ENCODE measurements around the gene LAMA3.

Gene LAMA3

DNA sequence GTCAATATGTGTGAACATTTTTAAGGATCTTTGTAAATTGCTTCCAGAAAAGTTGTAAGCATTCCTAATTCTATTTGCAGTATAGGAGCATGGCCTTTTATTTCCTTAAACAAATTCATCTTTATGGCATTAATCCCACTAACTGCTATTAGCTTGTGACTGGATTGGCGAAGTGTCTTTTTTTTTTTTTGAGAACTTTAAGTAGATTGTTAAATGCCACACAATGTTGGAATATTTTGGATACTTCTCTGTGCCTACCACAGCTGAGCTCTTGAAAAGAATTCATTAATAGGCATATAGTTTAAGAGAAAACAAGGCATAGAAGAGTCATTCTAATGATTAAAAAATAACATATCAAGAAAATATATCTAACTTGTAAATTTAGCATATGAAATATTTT lies 129.7 kb downstream of the LAMA3 start:
- Histone ChIP-seq H3K9ac (no peak overlapping the region), H3K27me3 (ENCODE audit: insufficient read depth, low read depth) (no peaks in the 10 kb centered on the region), H3K27ac (no peak overlapping the region)

DNA sequence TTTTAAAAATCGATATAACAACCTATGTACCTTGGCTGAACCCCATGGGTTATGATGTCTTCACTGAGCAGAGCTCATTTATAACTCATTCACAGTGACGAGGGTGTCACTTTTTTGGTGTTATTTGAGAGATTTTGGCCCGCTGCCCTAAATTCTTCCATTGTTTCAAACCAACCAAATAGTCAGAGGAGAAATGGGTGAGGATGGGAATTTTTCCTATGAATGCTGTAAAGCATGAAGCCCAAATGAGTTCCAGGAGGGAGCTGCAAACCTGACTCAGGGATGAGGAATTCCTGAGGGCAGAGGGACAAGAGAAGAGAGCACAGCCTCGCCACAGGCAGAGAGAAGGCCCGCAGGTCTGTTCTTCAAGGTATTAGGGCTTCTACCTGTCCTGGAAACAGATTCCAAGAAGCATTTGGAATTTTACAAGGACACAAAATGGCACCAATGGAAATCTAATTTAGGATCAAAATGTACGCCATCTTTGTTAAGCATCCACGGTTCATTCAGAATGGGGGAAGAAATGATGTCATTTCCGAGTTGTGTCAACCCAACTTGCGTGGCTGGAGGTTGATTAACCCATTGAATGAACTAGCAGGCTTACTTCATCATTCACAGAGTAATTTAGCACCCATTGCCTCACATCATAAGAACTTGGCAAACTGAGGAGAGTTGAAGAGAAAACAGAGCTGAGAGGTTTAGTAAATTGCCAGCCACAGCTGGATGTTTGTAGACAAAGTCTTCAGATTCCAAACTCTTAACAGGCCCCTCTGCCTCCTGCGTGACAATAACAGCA lies 133.5 kb downstream of the LAMA3 start:
- TF ChIP-seq, protein P1, sequence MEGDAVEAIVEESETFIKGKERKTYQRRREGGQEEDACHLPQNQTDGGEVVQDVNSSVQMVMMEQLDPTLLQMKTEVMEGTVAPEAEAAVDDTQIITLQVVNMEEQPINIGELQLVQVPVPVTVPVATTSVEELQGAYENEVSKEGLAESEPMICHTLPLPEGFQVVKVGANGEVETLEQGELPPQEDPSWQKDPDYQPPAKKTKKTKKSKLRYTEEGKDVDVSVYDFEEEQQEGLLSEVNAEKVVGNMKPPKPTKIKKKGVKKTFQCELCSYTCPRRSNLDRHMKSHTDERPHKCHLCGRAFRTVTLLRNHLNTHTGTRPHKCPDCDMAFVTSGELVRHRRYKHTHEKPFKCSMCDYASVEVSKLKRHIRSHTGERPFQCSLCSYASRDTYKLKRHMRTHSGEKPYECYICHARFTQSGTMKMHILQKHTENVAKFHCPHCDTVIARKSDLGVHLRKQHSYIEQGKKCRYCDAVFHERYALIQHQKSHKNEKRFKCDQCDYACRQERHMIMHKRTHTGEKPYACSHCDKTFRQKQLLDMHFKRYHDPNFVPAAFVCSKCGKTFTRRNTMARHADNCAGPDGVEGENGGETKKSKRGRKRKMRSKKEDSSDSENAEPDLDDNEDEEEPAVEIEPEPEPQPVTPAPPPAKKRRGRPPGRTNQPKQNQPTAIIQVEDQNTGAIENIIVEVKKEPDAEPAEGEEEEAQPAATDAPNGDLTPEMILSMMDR (conservative IDR thresholded peaks at IDR 0.05; ENCODE audit: low read depth, low read length), result no peak
- no peak overlapping the region for H3K4me2 ChIP-seq
- no peaks in the 10 kb centered on the region for H3K4me1 ChIP-seq (ENCODE audit: low read depth, poor library complexity, severe bottlenecking)

More for the DNA sequence above, 129.7 kb downstream of the LAMA3 start:
- Histone ChIP-seq H2AFZ (ENCODE audit: low read depth) (no peak overlapping the region), H4K20me1 (ENCODE audit: insufficient read depth) (no peaks in the 10 kb centered on the region), H3K4me1 (ENCODE audit: low read depth, poor library complexity, severe bottlenecking) (no peaks in the 10 kb centered on the region), H3K79me2 (ENCODE audit: insufficient read depth, low read depth) (no peaks in the 10 kb centered on the region), H3K4me2 (no peak overlapping the region), H3K4me3 (IDR thresholded peaks at IDR 0.05; ENCODE audit: insufficient read depth, low read depth, low read length) (no peak overlapping the region), H3K36me3 (ENCODE audit: insufficient read depth) (no peaks in the 10 kb centered on the region)
- TF ChIP-seq, protein P1 (conservative IDR thresholded peaks at IDR 0.05; ENCODE audit: low read depth, low read length), result no peak

DNA sequence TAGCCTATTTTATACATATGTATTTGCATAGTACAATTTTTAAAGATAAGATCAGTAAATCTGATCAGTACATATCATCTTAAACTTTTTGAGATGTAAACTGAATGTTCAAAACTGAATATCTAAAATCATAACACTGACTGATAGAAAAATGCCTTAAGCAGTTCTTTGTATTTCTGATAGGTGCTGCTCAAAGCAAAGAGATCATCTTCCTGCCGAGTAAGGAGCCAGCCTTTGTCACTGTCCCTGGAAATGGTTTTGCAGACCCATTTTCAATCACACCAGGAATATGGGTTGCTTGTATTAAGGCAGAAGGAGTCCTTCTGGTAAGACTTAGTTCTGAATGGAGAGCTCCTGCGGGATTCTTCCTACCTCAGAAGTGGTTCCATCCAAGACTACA lies 135.0 kb downstream of the LAMA3 start:
- H3K4me2 ChIP-seq, result no peak overlapping the region
- no peak overlapping the region for H3K4me3 ChIP-seq (IDR thresholded peaks at IDR 0.05; ENCODE audit: insufficient read depth, low read depth, low read length)
- no peak overlapping the region for H3K9ac ChIP-seq
- H3K79me2 ChIP-seq (ENCODE audit: insufficient read depth, low read depth), result no peaks in the 10 kb centered on the region
- H3K27ac ChIP-seq, result no peak overlapping the region
- H3K4me1 ChIP-seq (ENCODE audit: low read depth, poor library complexity, severe bottlenecking), result no peaks in the 10 kb centered on the region
- H3K36me3 ChIP-seq (ENCODE audit: insufficient read depth), result no peaks in the 10 kb centered on the region
- no peak overlapping the region for H2AFZ ChIP-seq (ENCODE audit: low read depth)
- H3K27me3 ChIP-seq (ENCODE audit: insufficient read depth, low read depth), result no peaks in the 10 kb centered on the region
- H4K20me1 ChIP-seq (ENCODE audit: insufficient read depth), result no peaks in the 10 kb centered on the region
- TF ChIP-seq, protein P1 (conservative IDR thresholded peaks at IDR 0.05; ENCODE audit: low read depth, low read length), result no peak

More for the DNA sequence above, 133.5 kb downstream of the LAMA3 start:
- no peaks in the 10 kb centered on the region for H3K36me3 ChIP-seq (ENCODE audit: insufficient read depth)
- no peaks in the 10 kb centered on the region for H3K79me2 ChIP-seq (ENCODE audit: insufficient read depth, low read depth)
- H3K4me3 ChIP-seq (IDR thresholded peaks at IDR 0.05; ENCODE audit: insufficient read depth, low read depth, low read length), result no peak overlapping the region
- H4K20me1 ChIP-seq (ENCODE audit: insufficient read depth), result no peaks in the 10 kb centered on the region
- no peak overlapping the region for H3K27ac ChIP-seq
- H3K27me3 ChIP-seq (ENCODE audit: insufficient read depth, low read depth), result no peaks in the 10 kb centered on the region
- H3K9ac ChIP-seq, result no peak overlapping the region
- H2AFZ ChIP-seq (ENCODE audit: low read depth), result no peak overlapping the region

DNA sequence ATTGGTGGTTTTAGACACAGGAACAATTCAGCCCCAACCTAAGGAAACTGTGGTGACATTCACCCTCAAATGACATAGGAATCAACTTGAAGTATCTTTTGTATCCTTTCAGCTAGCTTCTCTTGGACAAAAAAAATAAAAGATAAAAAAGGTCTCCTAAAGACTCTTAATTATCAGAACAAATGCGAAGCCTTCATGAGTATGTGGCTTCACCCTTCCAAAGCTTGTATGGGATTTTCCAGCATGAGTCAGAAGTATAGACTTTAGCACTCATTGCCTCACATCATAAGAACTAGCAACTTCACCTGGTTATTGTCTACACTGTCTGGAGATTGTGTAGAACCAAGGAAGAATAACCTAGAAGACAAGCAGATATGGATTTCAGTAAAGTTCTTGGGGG lies 135.4 kb downstream of the LAMA3 start:
- no peaks in the 10 kb centered on the region for H3K36me3 ChIP-seq (ENCODE audit: insufficient read depth)
- H2AFZ ChIP-seq (ENCODE audit: low read depth), result no peak overlapping the region
- no peaks in the 10 kb centered on the region for H3K79me2 ChIP-seq (ENCODE audit: insufficient read depth, low read depth)
- TF ChIP-seq, protein P1 (conservative IDR thresholded peaks at IDR 0.05; ENCODE audit: low read depth, low read length), result no peak
- no peaks in the 10 kb centered on the region for H3K4me1 ChIP-seq (ENCODE audit: low read depth, poor library complexity, severe bottlenecking)
- no peak overlapping the region for H3K4me2 ChIP-seq
- H3K9ac ChIP-seq, result no peak overlapping the region
- no peak overlapping the region for H3K27ac ChIP-seq
- H3K27me3 ChIP-seq (ENCODE audit: insufficient read depth, low read depth), result no peaks in the 10 kb centered on the region
- no peaks in the 10 kb centered on the region for H4K20me1 ChIP-seq (ENCODE audit: insufficient read depth)
- H3K4me3 ChIP-seq (IDR thresholded peaks at IDR 0.05; ENCODE audit: insufficient read depth, low read depth, low read length), result no peak overlapping the region

Measured in KMS-11 (cell line).